Adrenal gland (tissue), 5 donors: ENCODE measurements around the gene SMIM35.

Experiments
- CTCF ChIP-seq, 6 experiments: fragments of 450-650 bp in 4 of 6; fragments of 200-600 bp in 2 of 6; sonication (generic) in 1 of 6; IDR thresholded peaks; 1 replicate in 5 of 6; 2 replicates in 1 of 6; pipeline versions ENCODE4 v1.5.1 to v1.8.0; 2016 to 2021; ENCODE audit warnings: antibody characterized with exemption in 6 of 6, mild to moderate bottlenecking in 2 of 6, moderate library complexity in 1 of 6
- POLR2A ChIP-seq, 2 donors: fragments of 450-650 bp; IDR thresholded peaks; one replicate each; pipeline ENCODE4 v1.6.1; 2017; ENCODE audit warnings: antibody characterized with exemption in 2 of 2, mild to moderate bottlenecking in 2 of 2, moderate library complexity in 1 of 2
- donor health status: DM: no; HTN: no; CAD: no.

GRCh38 chr11:117993988-117994745 is 92.6 kb downstream of the SMIM35 start:
- TF ChIP-seq CTCF (IDR thresholded peaks at IDR 0.05) (no peak), POLR2A (IDR thresholded peaks at IDR 0.05) (no peak)
